ENCODE results near the gene NARS2. TPM values are rescaled to one million over a fixed set of nuclear protein-coding genes. Genes with fewer than 3 reads are reported as not detected.

Gene NARS2
- total and polyA plus RNA-seq, 10 of the 15 experiments (the other 5 are each of a cell fraction or from before 2014, with no cell fraction given) = 22.2 to 45.3 (median 36.3) TPM

- peak; percentile 47 for TF ChIP-seq MEF2B (IDR thresholded peaks at IDR 0.05; ENCODE audit: partially characterized antibody, poor library complexity, severe bottlenecking)
- peak; percentile 34 for TF ChIP-seq IKZF1 (conservative IDR thresholded peaks at IDR 0.05)
- TF ChIP-seq NFIC (IDR thresholded peaks at IDR 0.05; ENCODE audit: low read depth, low read length) = 0 out of 2 replicates have a peak, but pooled peaks have one; percentile 36
- TF ChIP-seq SMAD1 (IDR thresholded peaks at IDR 0.05; ENCODE audit: low read depth, partially characterized antibody) = no peak
- no peak for TF ChIP-seq KAT2A (conservative IDR thresholded peaks at IDR 0.05; ENCODE audit: control insufficient read depth, low read depth, low read length)
- TF ChIP-seq NFYA (IDR thresholded peaks at IDR 0.05; ENCODE audit: borderline replicate concordance, low read depth, low read length) = no peak
- peak; percentile 65 to 68 for TF ChIP-seq IKZF2 (IDR thresholded peaks at IDR 0.05)
- no peak for TF ChIP-seq ETV6 (conservative IDR thresholded peaks at IDR 0.05 in 1 of 2, IDR thresholded peaks at IDR 0.05 in 1 of 2; ENCODE audit: borderline replicate concordance in 1 of 2, low read depth in 1 of 2)
- 0 out of 2 replicates have a peak, but pooled peaks have one; percentile 18 for TF ChIP-seq DPF2 (IDR thresholded peaks at IDR 0.05)
- TF ChIP-seq BCLAF1 (IDR thresholded peaks at IDR 0.05) = no peak
- TF ChIP-seq CBFB (IDR thresholded peaks at IDR 0.05; ENCODE audit: low read depth) = no peak
- no peak for TF ChIP-seq POLR2AphosphoS2 (IDR thresholded peaks at IDR 0.05; ENCODE audit: low read depth, low read length)
- TF ChIP-seq EZH2 (IDR thresholded peaks at IDR 0.05; ENCODE audit: borderline replicate concordance, control insufficient read depth, low read depth, low read length) = no peak
- peak; percentile 98 for TF ChIP-seq SPI1 (IDR thresholded peaks at IDR 0.05; ENCODE audit: borderline replicate concordance, insufficient read depth, low read depth, low read length)
- no peak for TF ChIP-seq YBX1 (IDR thresholded peaks at IDR 0.05)
- TF ChIP-seq, protein P1, sequence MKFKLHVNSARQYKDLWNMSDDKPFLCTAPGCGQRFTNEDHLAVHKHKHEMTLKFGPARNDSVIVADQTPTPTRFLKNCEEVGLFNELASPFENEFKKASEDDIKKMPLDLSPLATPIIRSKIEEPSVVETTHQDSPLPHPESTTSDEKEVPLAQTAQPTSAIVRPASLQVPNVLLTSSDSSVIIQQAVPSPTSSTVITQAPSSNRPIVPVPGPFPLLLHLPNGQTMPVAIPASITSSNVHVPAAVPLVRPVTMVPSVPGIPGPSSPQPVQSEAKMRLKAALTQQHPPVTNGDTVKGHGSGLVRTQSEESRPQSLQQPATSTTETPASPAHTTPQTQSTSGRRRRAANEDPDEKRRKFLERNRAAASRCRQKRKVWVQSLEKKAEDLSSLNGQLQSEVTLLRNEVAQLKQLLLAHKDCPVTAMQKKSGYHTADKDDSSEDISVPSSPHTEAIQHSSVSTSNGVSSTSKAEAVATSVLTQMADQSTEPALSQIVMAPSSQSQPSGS (IDR thresholded peaks at IDR 0.05; ENCODE audit: low read length) = no peak
- 0 out of 2 replicates have a peak, but pooled peaks have one; percentile 4 for TF ChIP-seq JUNB (IDR thresholded peaks at IDR 0.05)
- no peak for TF ChIP-seq SIN3A (IDR thresholded peaks at IDR 0.05; ENCODE audit: low read depth, low read length)
- TF ChIP-seq EED (IDR thresholded peaks at IDR 0.05; ENCODE audit: low read depth) = 0 out of 2 replicates have a peak, but pooled peaks have one; percentile 12
- no peak for TF ChIP-seq RAD51 (IDR thresholded peaks at IDR 0.05)
- TF ChIP-seq ZNF274 (IDR thresholded peaks at IDR 0.05; ENCODE audit: insufficient read depth, insufficient read length) = no peak
- TF ChIP-seq MAX (IDR thresholded peaks at IDR 0.05; ENCODE audit: low read depth, low read length) = no peak
- no peak for TF ChIP-seq USF2 (IDR thresholded peaks at IDR 0.05; ENCODE audit: borderline replicate concordance, low read depth, low read length)
- TF ChIP-seq, protein P2, sequence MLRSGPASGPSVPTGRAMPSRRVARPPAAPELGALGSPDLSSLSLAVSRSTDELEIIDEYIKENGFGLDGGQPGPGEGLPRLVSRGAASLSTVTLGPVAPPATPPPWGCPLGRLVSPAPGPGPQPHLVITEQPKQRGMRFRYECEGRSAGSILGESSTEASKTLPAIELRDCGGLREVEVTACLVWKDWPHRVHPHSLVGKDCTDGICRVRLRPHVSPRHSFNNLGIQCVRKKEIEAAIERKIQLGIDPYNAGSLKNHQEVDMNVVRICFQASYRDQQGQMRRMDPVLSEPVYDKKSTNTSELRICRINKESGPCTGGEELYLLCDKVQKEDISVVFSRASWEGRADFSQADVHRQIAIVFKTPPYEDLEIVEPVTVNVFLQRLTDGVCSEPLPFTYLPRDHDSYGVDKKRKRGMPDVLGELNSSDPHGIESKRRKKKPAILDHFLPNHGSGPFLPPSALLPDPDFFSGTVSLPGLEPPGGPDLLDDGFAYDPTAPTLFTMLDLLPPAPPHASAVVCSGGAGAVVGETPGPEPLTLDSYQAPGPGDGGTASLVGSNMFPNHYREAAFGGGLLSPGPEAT (IDR thresholded peaks at IDR 0.05; ENCODE audit: low read depth) = peak; percentile 71
- TF ChIP-seq ESRRA (IDR thresholded peaks at IDR 0.05; ENCODE audit: low read length) = peak; percentile 57; the same call in 1 of the 2 replicates
Observed at GRCh38 chr11:78533399-78533798, 41.3 kb downstream of the NARS2 start (continued).
